Esophagus squamous epithelium (tissue), 4 donors: ENCODE data around the gene FAM163B.

Source experiments
- POLR2A ChIP-seq, 4 donors: fragments of 450-650 bp; IDR thresholded peaks; one replicate each; pipeline ENCODE4 v1.6.1; 2017; ENCODE audit warnings: antibody characterized with exemption in 4 of 4, mild to moderate bottlenecking in 4 of 4, moderate library complexity in 3 of 4
- TF ChIP-seq, protein P1 (sequence below), 6 experiments: fragments of 450-650 bp in 4 of 6; fragments of 200-600 bp in 2 of 6; sonication (generic) in 2 of 6; IDR thresholded peaks; one replicate each; pipeline ENCODE4 v1.5.1; 2016 to 2019; ENCODE audit warnings: antibody characterized with exemption in 6 of 6, mild to moderate bottlenecking in 4 of 6, moderate library complexity in 4 of 6

DNA sequence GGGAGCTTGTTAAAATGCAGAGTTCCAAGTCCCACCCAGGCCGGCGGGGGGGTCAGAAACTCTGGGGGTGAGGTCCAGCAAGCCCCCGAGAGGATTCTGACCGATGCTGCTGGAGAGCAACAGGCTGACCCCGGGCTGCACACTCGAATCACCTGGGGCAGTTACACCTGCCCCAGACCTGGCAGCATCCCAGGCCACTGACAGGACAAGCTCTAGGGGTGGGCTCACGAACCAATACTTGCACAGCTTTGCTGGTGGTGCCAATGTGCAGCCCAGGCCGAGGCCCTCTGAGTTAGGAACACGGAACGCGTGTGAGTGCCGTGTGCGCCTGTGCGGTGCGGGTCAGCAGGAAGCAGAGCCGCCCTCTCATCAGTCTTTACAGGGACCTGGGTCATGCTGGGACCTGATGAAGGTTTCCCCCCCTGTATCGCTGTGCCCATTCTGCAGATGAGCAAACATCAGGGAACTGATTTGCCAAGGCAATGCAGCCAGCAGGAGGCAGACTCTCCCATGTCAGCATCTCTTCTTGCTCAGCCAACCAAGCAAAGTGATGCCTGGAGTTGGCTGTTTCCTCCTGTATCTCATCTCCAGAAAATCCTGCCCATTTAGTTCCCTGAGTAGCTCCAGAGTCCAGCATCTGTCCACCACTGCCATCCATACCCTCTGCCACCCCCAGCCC is 16.3 kb downstream of the FAM163B start:
- no peak for TF ChIP-seq POLR2A (IDR thresholded peaks at IDR 0.05)
- TF ChIP-seq, protein P1, sequence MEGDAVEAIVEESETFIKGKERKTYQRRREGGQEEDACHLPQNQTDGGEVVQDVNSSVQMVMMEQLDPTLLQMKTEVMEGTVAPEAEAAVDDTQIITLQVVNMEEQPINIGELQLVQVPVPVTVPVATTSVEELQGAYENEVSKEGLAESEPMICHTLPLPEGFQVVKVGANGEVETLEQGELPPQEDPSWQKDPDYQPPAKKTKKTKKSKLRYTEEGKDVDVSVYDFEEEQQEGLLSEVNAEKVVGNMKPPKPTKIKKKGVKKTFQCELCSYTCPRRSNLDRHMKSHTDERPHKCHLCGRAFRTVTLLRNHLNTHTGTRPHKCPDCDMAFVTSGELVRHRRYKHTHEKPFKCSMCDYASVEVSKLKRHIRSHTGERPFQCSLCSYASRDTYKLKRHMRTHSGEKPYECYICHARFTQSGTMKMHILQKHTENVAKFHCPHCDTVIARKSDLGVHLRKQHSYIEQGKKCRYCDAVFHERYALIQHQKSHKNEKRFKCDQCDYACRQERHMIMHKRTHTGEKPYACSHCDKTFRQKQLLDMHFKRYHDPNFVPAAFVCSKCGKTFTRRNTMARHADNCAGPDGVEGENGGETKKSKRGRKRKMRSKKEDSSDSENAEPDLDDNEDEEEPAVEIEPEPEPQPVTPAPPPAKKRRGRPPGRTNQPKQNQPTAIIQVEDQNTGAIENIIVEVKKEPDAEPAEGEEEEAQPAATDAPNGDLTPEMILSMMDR (IDR thresholded peaks at IDR 0.05) = no peak
